ENCODE data around the gene FTH1. TPM values are rescaled to one million over a fixed set of nuclear protein-coding genes. Genes with fewer than 3 reads are reported as not detected.
"Not testable (repeated sequence)": the region's sequence is repeated elsewhere in the genome, so short reads cannot be mapped to it uniquely, and the experiment has no call there.

The FTH1 gene
- total and polyA plus RNA-seq, 8 donors = 1,788 to 5,494 (median 2,077) TPM

DNA sequence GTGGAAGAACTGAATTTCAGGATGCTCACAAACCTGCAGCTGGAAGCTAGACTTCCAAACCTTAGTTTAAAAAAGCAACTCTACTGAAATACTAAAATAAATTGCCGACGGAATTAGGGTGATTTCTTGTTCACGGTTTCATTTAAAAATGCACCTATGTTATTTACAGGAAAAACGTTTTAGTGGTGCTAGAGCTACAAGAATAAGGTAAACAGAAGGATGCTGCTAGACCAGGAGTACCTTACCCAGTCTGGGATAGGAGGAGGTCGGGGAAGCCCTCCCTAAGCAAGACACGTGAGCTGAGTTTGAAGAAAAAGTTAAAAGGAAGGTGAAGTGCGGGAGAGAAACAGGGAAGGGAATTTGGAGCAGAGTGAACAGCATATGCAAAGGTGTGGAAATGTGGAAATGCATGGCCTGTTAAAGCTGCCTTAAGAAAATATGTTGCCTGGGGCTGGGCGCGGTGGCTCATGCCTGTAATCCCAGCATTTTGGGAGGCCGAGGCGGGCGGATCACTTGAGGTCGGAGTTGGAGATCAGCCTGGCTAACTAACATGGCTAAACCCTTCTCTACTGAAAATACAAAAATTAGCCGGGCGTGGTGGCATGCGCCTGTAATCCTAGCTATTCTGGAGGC, 1.4 kb upstream of the FTH1 start:
- Histone ChIP-seq H3K36me3 (peaks cover 0 to 33% of the 10 kb centered on the region in 2 donors), H3K27me3 (no peaks in the 10 kb centered on the region), H3K27ac (peak overlapping the region; percentile 98 to 99), H3K4me1 (peaks cover 67 to 70% of the 10 kb centered on the region in 2 donors), H3K9me3 (no peaks in the 10 kb centered on the region), H3K4me3 (peak overlapping the region in 1 of 2 donors; percentile 92)
- ATAC-seq (no peak), DNase-seq (peak in 2 of 4 donors; percentile 27 to 65)
- intact Hi-C loops (cut with DNase I) = no loop called here
- TF ChIP-seq, protein P1, sequence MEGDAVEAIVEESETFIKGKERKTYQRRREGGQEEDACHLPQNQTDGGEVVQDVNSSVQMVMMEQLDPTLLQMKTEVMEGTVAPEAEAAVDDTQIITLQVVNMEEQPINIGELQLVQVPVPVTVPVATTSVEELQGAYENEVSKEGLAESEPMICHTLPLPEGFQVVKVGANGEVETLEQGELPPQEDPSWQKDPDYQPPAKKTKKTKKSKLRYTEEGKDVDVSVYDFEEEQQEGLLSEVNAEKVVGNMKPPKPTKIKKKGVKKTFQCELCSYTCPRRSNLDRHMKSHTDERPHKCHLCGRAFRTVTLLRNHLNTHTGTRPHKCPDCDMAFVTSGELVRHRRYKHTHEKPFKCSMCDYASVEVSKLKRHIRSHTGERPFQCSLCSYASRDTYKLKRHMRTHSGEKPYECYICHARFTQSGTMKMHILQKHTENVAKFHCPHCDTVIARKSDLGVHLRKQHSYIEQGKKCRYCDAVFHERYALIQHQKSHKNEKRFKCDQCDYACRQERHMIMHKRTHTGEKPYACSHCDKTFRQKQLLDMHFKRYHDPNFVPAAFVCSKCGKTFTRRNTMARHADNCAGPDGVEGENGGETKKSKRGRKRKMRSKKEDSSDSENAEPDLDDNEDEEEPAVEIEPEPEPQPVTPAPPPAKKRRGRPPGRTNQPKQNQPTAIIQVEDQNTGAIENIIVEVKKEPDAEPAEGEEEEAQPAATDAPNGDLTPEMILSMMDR (IDR thresholded peaks at IDR 0.05) = no peak

GRCh38 chr11:61967924-61968757, 707 bp upstream of the FTH1 start:
- intact Hi-C loops (cut with DNase I) = no loop called here
- peaks cover 66 to 67% of the 10 kb centered on the region in 2 donors for H3K4me1 ChIP-seq
- TF ChIP-seq, protein P1 (IDR thresholded peaks at IDR 0.05) = no peak
- peak in 3 of 4 donors; percentile 36 to 88 (median 61) for DNase-seq
- no peaks in the 10 kb centered on the region for H3K27me3 ChIP-seq
- no peaks in the 10 kb centered on the region for H3K9me3 ChIP-seq
- peaks cover 0 to 35% of the 10 kb centered on the region in 2 donors for H3K36me3 ChIP-seq
- no peak for ATAC-seq
- peak overlapping the region; percentile 84 to 92 for H3K4me3 ChIP-seq
- peak overlapping the region; percentile 98 to 99 for H3K27ac ChIP-seq

DNA sequence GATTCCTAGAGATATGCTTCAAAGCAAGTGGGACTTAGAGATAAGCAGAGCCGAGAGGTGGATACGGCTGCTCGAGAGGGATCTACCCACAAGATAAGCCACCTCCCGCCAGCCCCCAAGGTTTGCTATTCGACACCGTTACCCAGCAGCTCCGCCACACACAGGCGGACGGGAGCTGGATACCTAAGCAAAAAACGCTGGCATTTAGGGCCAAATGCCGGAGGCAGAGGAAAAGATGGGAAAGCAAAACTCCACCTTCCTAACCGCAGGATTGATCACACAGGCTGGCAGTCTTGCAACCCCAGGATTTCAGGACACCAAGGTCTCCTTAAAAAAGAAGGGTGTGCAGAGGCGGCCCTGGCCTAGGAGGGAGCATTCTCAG, 709 bp downstream of the FTH1 start:
- Histone ChIP-seq H3K4me1 (peaks cover 60 to 67% of the 10 kb centered on the region in 2 donors), H3K4me3 (peak overlapping the region; percentile 84 to 92), H3K36me3 (peaks cover 0 to 46% of the 10 kb centered on the region in 2 donors), H3K27ac (peak overlapping the region; percentile 98 to 99), H3K27me3 (no peaks in the 10 kb centered on the region), H3K9me3 (no peaks in the 10 kb centered on the region)
- DNase-seq (peak in 2 of 4 donors; percentile 46 to 74), ATAC-seq (no peak)
- TF ChIP-seq, protein P1 (IDR thresholded peaks at IDR 0.05) = no peak
- intact Hi-C loops (cut with DNase I) = no loop called here

GRCh38 chr11:61964666-61965271, 2.7 kb downstream of the FTH1 start:
- ATAC-seq; H3K9me3 ChIP-seq; intact Hi-C loops (cut with DNase I); H3K27me3 ChIP-seq: not testable (repeated sequence)
- peaks cover 41 to 66% of the 10 kb centered on the region in 2 donors for H3K4me1 ChIP-seq
- peak overlapping the region; percentile 98 to 99 for H3K27ac ChIP-seq
- DNase-seq = peak in 1 of 4 donors; percentile 59
- H3K4me3 ChIP-seq = peak overlapping the region; percentile 84 to 92
- H3K36me3 ChIP-seq = peaks cover 0 to 59% of the 10 kb centered on the region in 2 donors

- no peak for ATAC-seq
- intact Hi-C loops (cut with DNase I) = no loop called here
- no peaks in the 10 kb centered on the region for H3K9me3 ChIP-seq
- no peaks in the 10 kb centered on the region for H3K27me3 ChIP-seq
- TF ChIP-seq, protein P1 (IDR thresholded peaks at IDR 0.05) = no peak
- DNase-seq = peak in 1 of 4 donors; percentile 41
- peak overlapping the region; percentile 98 to 99 for H3K27ac ChIP-seq
- H3K4me1 ChIP-seq = peaks cover 37 to 64% of the 10 kb centered on the region in 2 donors
- peaks cover 0 to 65% of the 10 kb centered on the region in 2 donors for H3K36me3 ChIP-seq
- peak overlapping the region in 1 of 2 donors; percentile 92 for H3K4me3 ChIP-seq
Observed at GRCh38 chr11:61964058-61964665, 3.3 kb downstream of the FTH1 start.

Measured in left lung (tissue), 10 donors.